Hematopoietic multipotent progenitor cell treated with erythropoietin and hydrocortisone succinate and interleukin-3 and kit ligand, for 8 days (in vitro differentiated cells): ENCODE results near the gene SEC16A.
"Not testable (repeated sequence)": the region's sequence is repeated elsewhere in the genome, so short reads cannot be mapped to it uniquely, and the experiment has no call there.

ENCODE experiments used
- DNase-seq: peaks from one replicate; pipeline ENCODE4 v3.0.0-alpha.2; 2015

Gene SEC16A

DNA sequence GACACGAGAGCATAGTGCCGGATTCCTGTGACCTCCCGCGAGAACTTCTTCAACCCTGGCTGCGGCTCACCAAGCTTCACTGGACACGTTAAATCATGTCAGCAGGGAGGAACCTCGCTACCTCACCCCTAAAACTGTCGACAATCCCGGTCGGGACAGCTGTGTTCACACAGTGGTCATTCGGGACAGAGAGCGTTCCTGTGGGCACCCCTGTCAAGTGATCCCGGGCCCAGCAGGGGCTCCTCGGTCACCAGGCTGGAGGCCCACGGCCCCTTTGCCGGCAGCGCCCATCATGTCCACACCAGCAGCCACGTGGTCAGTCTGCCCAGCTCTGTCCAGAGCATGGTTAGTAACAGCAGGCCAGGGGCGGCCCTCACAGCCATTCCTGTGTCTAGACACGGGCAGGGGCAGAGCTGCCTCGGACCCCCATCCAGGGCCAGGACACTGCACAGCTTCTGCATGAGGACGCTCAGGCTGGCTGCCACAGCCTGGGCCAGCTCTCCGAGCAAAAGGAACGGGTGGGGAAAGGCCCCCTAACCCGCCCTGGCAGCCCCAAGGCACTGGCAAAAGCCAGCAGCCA lies 46.7 kb downstream of the SEC16A start:
- DNase-seq, result no peak

GRCh38 chr9:136434580-136435169 lies 48.2 kb downstream of the SEC16A start:
- no peak for DNase-seq

- DNase-seq, result no peak
Measured at GRCh38 chr9:136433849-136434579, 48.8 kb downstream of the SEC16A start.

DNA sequence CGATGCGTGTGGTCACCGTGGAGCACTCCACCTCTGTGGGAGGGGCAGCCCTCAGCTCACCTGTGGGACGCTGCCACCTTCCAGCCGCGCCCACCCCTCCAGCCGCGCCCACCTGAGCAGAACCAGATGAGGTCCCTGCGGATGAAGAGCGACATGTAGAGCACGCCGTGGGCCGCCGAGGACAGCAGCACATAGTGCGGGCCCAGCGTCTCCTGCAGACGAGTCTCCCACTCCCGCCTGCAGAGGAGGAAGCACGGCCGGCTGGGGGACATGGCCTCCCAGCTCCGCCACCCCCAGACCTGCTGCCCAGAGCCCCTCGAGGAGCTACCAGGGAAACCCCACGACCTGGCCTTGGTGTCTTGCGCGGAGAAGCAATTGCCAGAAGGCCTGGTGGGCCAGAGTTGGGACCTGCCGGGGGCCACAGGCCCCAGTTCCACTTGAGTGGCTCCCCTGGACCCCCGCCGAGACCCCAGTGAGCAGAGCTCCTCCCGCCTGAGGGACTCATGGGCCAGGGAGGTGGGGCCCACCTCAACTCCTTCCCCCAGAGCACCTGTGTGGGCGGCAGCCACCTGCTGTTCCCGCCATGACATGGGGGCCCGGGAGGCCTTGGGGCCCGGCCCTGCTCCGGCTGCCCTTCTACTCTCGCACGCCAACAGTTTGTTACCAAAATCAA lies 49.7 kb downstream of the SEC16A start:
- DNase-seq, result no peak

- DNase-seq, result no peak
Measured at GRCh38 chr9:136432591-136432990, 50.2 kb downstream of the SEC16A start.

DNA sequence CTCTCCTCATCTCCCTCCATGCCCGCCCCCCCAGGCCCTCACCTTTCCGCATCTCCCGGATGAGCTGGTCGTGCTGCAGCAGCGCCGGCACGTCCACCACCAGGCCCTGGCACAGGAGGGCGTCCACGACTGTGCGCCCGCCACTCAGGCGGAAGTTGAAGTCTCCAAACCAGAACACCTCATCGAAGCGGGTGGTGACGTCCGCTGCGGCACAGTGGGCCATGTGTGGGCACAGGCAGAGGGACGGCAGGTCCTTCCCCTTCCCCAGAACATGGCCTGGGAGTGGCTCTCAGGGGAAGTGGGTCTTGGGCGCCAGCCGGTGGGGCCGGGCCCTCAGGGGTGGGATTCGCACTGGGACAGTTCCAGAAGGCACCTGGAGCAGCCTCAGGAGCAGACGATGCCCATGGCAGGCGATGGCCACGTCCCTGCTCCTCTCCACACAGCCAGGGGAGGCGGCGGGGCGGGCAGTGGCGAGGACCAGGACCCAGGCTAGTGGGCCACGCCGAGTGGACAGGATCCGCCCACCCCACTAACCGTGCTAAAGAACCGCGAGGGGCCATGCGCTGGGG lies 51.0 kb downstream of the SEC16A start:
- DNase-seq, result no peak

DNA sequence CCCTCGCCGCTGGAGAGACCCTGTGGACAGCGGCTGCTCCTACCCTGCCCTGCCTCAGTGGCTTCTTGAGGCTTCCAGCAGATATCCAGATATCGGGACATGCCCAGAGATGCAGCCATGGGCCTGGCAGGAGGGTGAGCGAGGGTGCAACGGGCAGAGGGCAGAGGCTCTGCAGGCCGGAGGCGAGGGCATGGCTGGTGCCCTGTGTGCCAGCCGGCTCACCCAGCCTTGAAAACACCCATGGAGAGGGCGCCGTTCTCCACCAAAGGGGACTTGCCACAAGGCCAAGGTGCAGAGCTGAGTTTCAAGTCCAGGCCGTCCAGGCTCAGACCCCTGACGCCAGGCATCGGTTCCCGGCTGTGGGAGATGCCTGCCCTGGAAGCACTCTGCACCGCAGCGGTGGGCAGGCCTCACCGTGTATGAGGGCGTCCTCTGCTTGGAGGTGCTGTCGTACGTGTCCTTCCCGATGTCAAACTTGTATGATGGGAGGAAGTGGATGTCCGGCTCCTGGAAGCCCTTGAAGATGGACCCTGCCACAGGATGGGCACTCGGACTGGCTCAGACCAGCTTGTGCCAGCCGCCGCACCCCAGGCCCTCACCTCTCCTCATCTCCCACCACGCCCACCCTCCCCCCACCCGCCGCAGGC lies 52.1 kb downstream of the SEC16A start:
- DNase-seq, result no peak

DNA sequence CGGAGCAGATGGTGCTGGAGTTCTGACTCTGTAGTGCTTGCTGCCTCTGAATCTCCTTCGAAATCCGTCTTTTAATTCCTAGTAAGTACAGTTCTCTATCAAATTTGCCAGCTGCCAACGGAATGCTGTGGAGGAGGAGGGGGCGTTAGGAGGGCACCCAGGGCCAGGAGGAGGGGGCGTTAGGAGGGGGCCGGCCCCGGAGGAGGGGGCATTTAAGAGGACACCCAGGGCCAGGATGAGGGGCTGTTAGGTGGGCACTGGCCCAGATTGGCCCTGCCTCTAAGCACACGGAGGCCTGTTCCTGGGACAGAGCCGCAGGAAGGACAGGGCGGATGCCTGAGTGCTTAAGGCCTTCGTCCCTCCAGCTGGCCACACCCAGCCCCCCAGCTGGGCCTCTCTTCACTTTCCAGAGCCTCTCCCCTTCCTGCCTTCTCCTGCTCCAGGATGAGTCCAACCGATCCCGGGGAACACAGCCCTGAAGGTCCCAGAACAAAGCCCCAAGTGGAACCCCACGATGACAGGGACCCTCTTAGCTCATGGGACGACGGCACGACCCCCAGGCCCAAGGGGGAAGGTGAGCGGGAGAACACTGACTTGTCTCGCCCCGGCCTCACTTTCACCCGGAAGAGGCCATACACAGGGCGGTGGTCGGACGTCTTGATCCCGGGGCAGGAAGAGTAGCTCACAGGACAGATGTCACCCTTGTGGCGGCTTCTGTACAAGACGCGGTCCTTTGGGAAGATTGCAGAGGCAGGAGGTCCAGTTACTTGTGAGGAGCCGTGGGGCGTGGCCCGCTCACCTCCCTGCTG lies 53.0 kb downstream of the SEC16A start:
- DNase-seq, result no peak

DNA sequence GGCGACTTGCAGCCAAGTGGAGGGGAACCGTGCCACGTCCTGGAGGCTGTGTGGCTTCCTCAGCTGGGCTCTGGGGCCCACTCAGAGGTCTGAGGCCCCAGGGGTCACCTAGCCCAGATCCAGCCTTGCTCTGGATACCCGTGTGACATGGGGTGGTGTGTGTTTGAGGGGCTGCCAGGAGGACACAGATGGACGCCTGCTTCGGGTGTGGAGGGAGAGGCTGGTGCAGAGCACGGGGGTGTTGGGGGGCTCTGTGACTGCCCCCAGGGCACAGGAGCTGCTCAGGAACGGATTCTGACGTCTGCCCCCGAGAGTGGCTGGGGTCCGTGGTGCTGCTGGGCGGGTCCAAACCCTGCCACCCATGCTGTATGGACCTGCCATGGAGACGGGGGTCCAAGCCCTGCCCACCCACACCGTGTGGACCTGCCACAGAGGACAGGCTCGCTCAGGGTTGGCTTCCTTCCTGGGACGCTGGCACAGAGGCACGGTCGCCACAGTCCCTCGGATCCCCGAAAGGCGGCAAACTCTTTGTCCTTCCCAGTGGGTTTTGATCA lies 53.7 kb downstream of the SEC16A start:
- no peak for DNase-seq

GRCh38 chr9:136426787-136427186 lies 56.1 kb downstream of the SEC16A start:
- no peak for DNase-seq

- not testable (repeated sequence) for DNase-seq
Measured at GRCh38 chr9:136425367-136425766, 57.5 kb downstream of the SEC16A start.

- no peak for DNase-seq
Measured at GRCh38 chr9:136424750-136425362, 58.0 kb downstream of the SEC16A start.

- DNase-seq, result no peak
Measured at GRCh38 chr9:136423432-136424146, 59.3 kb downstream of the SEC16A start.

- DNase-seq, result no peak
Measured at GRCh38 chr9:136422876-136423275, 60.0 kb downstream of the SEC16A start.

DNA sequence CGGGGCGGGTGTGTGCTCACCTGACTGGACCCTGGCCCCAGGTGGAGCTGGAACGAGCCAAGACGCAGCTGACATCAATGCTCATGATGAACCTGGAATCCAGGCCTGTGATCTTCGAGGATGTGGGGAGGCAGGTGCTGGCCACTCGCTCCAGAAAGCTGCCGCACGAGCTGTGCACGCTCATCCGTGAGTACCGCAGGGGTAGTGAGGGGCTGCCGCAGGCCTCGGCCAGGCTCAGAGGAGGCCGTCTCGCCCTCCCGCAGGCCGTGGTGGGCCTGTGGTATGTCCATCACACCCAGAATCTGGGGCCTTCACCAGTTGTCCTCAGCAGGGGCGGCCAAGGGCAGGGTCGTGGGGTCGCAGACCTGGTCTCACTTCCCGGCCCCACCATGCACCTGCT lies 61.0 kb downstream of the SEC16A start:
- no peak for DNase-seq

DNA sequence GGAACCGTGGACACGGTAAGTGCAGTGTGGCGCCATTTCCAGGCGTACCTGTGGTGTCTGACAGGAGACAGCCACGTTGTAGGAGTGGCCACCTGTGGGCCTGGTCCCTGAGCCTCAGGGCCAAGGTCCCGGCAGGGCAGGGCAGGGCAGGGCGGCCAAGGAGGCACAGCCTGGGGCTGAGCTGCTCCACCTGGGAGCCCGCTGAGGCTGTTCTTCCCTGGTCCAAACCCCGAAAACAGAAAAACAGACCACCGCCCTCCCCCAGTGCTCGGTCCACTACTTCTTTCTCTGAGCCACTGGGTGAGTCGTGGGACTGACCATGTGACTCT lies 63.8 kb downstream of the SEC16A start:
- DNase-seq, result no peak

- no peak for DNase-seq
Measured at GRCh38 chr9:136418182-136419091, 64.4 kb downstream of the SEC16A start.

GRCh38 chr9:136416914-136417313 lies 65.9 kb downstream of the SEC16A start:
- DNase-seq, result no peak

DNA sequence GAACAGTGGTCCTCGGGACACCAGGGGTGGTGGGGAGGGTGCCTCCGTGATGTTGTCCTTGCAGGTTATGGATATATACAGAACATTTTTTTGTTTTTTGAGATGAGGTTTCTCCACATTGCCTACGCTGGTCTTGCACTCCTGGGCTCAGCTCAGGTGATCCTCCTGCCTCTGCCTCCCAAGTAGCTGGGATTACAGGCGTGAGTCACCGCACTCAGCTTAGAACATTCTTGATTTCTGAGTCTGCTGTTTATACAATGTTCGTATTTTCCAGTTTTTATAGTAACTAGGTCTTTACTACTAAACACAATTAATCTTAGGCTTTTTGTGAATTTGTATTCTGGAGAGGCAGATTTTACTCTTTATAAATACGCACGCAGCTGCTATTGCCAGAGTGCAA lies 66.4 kb downstream of the SEC16A start:
- no peak for DNase-seq

- no peak for DNase-seq
Measured at GRCh38 chr9:136412962-136413361, 69.9 kb downstream of the SEC16A start.
